GM21390 (cell line): ENCODE data around the gene RASL11B.

Experiments
- ATAC-seq: cut with Tn5 transposase; IDR thresholded peaks from one replicate; pipeline ENCODE4 v1.9.1; 2021; ENCODE audit not compliant: unreplicated experiment

The RASL11B gene

DNA sequence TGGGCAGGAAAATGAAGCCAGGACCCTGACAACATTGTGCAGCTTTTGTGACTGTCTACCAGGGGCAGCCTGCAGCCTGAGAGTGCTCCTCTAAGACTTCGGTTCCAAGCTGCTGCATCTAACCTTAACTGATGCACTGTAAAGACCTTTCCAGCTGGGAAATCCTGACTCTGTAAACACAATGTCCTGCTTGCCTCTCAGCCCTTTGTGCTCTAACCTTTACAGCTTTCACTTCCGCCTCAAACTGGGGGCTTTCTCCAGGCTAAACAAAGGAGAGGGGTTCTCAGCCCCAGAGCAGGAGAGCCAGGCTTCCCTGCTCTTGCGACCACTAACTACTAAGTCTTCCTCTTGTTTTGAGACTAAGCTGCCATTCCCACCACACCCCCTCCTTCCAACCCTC is 19.3 kb upstream of the RASL11B start:
- no peak for ATAC-seq

DNA sequence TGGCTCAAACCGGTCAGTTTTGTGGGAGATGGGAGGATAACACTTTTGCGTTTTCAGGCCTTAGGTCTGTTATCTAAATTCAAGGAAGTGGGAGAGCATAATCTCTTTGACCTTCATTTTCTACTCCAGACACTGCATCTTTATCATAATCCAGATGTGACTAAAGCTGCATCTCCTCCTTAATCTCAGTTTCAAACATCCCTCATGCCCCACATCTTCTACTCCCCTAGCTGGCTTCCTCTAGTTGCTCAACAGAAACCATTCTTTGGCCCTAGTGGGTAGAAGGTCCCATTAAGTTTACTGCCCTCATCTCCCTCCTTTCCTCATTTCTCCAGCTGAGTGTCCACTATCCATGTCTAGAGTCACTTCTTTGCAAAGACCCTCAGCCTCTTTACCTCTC is 18.8 kb upstream of the RASL11B start:
- no peak for ATAC-seq

GRCh38 chr4:52843958-52844357 is 18.2 kb upstream of the RASL11B start:
- no peak for ATAC-seq

- ATAC-seq: no peak
These were observed 17.5 kb upstream of the RASL11B start for GRCh38 chr4:52844596-52844995.

DNA sequence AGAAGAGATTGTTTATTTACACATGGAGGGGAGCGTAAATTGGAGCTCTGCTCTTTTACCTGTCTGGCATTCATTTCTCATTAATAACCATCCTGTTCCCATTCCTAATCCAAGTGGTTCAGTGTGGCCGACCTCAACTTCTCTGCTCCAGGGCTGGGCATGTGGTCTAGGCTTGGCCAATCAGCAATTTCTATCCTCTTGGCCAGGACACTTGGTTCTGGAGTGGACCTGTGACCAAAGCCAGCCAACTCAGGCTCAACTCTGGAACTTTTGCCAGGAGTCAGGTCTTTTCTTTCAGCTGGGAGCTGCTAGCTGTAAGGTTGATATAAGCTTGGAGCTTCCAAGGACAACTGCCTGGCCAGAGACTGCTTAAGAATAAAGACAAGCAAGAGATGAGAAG is 15.6 kb upstream of the RASL11B start:
- no peak for ATAC-seq

DNA sequence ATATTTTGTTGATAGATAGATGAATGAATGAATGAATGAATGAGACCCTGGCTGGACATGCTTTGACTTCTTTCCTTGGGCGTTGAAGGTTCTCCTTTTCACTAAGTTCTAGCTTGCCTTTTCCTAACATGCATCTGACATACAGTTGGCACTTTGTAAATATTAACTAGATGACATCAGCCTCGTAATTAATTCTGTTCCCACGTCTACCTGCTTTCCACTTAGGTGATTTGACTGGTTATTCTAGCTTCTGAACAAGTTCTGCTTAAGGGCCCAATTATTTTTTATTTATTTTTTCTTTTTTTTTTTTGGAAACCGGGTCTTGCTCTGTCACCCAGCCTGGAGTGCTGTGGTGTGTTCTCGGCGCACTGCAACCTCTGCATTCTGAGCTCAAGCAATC is 13.9 kb upstream of the RASL11B start:
- ATAC-seq: no peak

DNA sequence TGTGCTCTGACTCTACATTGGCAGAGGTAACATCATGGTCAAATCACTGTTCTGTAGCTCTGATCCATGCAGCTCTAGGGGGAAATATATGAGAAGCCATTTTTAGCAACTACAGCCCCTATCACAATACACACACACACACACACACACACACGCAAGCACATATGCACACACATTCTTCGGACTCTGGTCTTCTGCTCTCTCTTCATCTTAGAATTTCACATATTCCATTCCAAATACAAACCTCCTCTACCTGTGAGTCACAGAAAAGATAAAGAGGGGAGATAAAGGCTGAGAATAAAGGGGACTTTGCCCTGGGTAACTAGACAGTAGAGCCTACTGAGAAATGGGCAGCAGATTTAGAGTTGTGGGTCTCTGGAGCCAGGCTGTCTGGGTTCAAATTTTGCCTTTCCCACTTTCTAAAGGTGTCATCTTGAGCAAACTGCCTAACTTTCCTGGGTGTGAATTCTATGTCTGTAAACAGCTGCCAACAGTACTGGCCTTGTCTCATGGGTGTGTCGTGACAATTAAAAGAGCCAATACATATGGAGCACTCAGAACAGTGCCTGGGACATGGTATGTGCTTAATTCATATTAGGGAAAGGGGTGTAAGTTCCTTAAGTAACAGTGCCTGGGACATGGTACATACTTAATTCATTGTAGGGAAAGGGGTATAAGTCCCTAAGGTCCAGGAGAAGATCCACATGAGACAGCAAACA is 11.6 kb upstream of the RASL11B start:
- ATAC-seq: no peak

GRCh38 chr4:52852041-52852440 is 10.1 kb upstream of the RASL11B start:
- ATAC-seq: no peak

DNA sequence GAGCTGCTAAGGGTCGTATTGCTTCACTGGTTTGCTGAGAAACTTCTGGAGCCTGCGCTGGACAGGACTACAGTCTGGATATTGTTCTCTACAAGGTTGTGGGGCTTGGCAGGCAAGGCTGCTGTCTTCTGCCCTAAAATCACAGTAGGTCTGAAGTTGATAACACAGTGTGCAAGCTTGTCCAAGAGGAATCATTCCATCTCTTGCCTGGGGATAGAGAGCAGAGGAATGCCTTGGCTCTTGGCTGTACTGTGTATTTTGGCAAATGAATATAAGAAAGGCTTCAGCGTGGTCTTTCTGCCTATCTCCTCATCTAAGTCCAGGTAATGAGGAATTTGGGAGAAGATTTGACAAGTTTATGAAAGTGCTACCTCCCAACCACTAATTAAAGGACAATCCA is 9.4 kb upstream of the RASL11B start:
- no peak for ATAC-seq

DNA sequence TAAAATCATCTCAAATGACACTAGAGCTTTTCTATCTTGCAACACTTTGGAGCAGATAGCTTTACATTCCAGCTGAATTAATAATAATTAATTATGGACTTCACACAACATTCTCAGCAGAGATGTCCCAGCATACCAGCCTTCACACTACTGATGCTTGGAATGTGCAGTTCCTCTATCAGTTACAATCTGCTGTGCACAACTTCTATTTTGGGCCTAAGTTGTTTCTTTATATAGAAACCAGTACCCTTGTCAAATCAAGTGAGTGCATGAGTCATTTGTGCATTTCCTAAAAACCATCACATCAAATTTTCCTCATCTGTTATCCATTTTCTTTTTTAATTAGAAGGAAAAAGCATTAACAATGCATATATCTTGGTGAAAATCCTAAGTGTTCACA is 8.8 kb upstream of the RASL11B start:
- ATAC-seq: no peak

GRCh38 chr4:52856801-52857200 is 5.3 kb upstream of the RASL11B start:
- no peak for ATAC-seq

GRCh38 chr4:52860361-52860760 is 1.8 kb upstream of the RASL11B start:
- no peak for ATAC-seq

GRCh38 chr4:52861171-52861823 is 820 bp upstream of the RASL11B start:
- no peak for ATAC-seq

GRCh38 chr4:52862639-52863161 is 583 bp downstream of the RASL11B start:
- ATAC-seq: no peak

- no peak for ATAC-seq
These were observed 1.2 kb downstream of the RASL11B start for GRCh38 chr4:52863324-52863723.

GRCh38 chr4:52864793-52865192 is 2.7 kb downstream of the RASL11B start:
- ATAC-seq: no peak

- no peak for ATAC-seq
These were observed 3.2 kb downstream of the RASL11B start for GRCh38 chr4:52865300-52865699.

GRCh38 chr4:52866734-52867133 is 4.6 kb downstream of the RASL11B start:
- no peak for ATAC-seq

GRCh38 chr4:52867163-52867562 is 5.0 kb downstream of the RASL11B start:
- no peak for ATAC-seq

- no peak for ATAC-seq
These were observed 6.0 kb downstream of the RASL11B start for GRCh38 chr4:52868133-52868532.

DNA sequence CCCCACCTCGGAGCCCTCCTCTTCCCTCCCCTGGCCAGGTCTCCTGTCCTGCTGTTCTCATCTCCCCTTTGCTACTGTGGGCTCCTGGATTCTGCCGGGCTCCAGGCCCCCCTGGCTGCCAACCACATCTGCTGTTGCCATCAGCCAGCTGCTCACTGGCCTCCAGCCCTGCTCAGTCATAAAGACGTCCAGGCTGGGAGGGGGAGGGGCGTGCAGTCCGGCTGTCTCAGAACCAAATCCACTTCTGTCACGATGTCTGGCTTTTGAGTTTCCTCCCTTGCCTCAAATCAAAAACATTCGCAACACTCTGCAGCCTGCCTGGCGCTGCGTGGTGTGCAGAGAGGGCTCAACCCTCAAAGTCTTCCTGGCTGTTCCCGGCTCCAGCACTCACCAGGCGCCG is 7.1 kb downstream of the RASL11B start:
- ATAC-seq: no peak

DNA sequence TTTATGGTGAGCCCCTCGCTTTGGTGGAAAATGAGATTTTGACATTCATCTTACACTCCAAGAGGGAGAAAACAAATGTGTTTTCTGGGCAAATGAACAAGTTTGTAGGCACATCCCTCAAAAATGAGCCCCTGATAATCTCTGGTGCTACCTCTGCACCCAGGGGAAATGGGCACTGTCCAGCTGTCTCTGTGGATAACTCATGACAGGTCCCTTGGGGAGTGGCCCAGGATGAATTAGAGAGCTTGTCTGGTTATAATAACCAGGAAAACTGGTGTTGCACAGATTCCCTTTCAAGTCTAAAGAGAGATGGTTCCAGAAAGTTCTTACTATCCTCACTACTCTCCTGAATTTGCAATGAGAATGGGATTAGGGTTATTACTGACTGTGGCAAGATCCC is 7.5 kb downstream of the RASL11B start:
- no peak for ATAC-seq

- no peak for ATAC-seq
These were observed 8.1 kb downstream of the RASL11B start for GRCh38 chr4:52870225-52870624.
